M059J (cell line): ENCODE measurements around the gene C4B. TPM values are rescaled to one million over a fixed set of nuclear protein-coding genes. Genes with fewer than 3 reads are reported as not detected.
"Not testable (repeated sequence)": the region's sequence is repeated elsewhere in the genome, so short reads cannot be mapped to it uniquely, and the experiment has no call there.

Experiments used
- DNase-seq: peaks from one replicate; pipeline ENCODE4 v3.0.0-alpha.2; 2012; ENCODE audit warnings: low read depth
- total RNA-seq: library from RNA; depleted of rRNA; stranded (reverse); fragments of >200 nt; shearing (Covaris generic); gene quantifications from 2 replicates; pipeline ENCODE4 v1.2.3, GENCODE V29; 2014

C4B gene
- total RNA-seq, 1 experiment from 2014 or later = 3.0 TPM

DNA sequence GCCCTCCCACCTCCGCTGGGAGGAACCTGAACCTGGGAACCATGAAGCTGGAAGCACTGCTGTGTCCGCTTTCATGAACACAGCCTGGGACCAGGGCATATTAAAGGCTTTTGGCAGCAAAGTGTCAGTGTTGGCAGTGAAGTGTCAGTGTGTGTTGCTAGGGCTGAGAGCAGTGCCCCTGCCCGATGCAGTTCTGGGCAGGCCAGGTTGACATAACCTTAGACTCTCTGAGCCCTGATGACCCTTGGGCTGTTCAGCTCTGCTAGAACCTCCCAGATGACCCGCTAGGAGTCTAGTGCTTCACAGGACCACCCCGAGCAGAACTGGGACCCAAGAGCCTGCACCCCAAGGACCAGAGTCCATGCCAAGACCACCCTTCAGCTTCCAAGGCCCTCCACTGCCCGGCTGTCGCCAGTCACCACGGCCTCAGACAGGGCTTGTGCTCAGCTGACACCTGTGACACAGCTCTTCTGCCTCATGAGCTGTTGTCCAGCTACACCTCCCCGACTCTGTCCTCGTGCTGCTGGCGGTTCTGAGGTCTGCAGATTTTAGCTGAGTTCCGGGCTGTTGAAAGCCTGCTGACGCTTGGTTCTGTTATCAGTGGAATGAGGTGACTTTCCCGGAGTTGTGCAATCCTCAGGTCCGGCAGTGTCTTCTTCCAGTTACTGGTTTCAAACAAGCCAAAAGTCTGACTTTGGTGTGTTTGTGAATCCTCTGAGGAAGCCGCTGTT is 20.9 kb downstream of the C4B start:
- not testable (repeated sequence) for DNase-seq

DNA sequence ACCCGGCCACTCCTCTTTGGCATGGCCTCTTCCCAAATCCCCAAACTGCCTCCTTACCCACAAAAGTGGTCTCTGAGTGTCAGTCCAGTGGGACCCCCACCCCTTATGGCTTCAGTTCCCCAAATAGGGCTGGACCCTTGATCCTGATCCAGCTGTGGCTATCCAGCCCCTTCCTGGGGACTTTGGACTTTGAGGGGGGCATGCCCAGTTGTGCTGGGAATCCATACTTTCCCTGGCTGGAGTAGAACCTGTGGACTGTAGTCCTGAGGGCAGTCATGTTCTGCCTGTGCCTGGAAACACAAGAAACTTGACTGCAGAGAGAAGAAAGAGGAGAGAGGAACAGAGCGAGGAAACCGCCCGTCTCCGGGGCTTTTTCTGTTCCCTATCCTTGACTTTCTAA is 22.5 kb downstream of the C4B start:
- not testable (repeated sequence) for DNase-seq

DNA sequence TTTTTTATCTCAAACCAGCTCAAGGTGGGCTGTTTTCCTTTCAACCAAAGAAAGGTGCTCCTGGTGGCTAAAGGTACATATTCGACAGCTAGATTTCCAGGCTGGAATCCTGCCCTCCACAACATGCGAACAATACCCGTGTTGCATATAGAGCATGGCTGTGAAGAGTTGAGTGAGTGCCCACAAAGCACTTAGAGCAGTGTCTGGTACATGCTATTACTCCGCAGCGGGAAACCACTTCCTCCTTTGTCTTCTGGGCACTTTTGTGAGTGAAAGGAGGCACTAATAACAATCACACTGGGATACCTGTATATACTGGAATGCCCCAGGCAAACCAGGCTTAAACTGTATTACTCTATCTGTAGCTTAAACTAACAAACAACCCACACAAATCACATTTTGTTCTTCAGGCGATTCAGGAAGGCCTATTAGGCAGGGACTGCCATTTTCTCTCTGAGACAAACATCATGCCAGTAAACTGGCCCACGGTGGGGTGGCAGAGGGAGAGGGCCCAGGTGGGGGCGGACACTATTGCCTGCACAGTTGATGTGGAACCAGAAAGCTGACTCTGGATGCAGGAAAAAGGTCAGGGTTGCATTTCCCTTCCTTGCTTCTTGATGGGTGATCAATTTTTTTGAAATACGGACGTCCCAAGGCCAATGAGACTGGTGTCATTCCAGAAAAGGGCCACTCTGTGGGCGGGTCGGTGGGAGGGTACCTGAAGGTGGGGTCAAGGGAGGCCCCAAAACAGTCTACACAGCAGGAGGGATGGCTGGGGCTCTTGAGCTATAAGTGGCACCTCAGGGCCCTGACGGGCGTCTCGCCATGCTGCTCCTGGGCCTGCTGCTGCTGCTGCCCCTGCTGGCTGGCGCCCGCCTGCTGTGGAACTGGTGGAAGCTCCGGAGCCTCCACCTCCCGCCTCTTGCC is 23.3 kb downstream of the C4B start, which contains the start of gene CYP21A2:
Gene CYP21A2 (plus strand): TSS at position 818 of the 927 bp plus-strand sequence. CDS start 8 bp downstream, at position 826.
- DNase-seq = not testable (repeated sequence)

DNA sequence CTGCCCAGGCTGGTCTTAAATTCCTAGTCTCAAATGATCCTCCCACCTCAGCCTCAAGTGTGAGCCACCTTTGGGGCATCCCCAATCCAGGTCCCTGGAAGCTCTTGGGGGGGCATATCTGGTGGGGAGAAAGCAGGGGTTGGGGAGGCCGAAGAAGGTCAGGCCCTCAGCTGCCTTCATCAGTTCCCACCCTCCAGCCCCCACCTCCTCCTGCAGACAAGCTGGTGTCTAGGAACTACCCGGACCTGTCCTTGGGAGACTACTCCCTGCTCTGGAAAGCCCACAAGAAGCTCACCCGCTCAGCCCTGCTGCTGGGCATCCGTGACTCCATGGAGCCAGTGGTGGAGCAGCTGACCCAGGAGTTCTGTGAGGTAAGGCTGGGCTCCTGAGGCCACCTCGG is 24.3 kb downstream of the C4B start:
- not testable (repeated sequence) for DNase-seq

DNA sequence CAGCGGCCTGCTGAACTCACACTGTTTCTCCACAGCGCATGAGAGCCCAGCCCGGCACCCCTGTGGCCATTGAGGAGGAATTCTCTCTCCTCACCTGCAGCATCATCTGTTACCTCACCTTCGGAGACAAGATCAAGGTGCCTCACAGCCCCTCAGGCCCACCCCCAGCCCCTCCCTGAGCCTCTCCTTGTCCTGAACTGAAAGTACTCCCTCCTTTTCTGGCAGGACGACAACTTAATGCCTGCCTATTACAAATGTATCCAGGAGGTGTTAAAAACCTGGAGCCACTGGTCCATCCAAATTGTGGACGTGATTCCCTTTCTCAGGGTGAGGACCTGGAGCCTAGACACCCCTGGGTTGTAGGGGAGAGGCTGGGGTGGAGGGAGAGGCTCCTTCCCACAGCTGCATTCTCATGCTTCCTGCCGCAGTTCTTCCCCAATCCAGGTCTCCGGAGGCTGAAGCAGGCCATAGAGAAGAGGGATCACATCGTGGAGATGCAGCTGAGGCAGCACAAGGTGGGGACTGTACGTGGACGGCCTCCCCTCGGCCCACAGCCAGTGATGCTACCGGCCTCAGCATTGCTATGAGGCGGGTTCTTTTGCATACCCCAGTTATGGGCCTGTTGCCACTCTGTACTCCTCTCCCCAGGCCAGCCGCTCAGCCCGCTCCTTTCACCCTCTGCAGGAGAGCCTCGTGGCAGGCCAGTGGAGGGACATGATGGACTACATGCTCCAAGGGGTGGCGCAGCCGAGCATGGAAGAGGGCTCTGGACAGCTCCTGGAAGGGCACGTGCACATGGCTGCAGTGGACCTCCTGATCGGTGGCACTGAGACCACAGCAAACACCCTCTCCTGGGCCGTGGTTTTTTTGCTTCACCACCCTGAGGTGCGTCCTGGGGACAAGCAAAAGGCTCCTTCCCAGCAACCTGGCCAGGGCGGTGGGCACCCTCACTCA is 25.0 kb downstream of the C4B start:
- DNase-seq = not testable (repeated sequence)

DNA sequence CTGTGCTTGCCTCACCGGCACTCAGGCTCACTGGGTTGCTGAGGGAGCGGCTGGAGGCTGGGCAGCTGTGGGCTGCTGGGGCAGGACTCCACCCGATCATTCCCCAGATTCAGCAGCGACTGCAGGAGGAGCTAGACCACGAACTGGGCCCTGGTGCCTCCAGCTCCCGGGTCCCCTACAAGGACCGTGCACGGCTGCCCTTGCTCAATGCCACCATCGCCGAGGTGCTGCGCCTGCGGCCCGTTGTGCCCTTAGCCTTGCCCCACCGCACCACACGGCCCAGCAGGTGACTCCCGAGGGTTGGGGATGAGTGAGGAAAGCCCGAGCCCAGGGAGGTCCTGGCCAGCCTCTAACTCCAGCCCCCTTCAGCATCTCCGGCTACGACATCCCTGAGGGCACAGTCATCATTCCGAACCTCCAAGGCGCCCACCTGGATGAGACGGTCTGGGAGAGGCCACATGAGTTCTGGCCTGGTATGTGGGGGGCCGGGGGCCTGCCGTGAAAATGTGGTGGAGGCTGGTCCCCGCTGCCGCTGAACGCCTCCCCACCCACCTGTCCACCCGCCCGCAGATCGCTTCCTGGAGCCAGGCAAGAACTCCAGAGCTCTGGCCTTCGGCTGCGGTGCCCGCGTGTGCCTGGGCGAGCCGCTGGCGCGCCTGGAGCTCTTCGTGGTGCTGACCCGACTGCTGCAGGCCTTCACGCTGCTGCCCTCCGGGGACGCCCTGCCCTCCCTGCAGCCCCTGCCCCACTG is 25.9 kb downstream of the C4B start:
- not testable (repeated sequence) for DNase-seq

DNA sequence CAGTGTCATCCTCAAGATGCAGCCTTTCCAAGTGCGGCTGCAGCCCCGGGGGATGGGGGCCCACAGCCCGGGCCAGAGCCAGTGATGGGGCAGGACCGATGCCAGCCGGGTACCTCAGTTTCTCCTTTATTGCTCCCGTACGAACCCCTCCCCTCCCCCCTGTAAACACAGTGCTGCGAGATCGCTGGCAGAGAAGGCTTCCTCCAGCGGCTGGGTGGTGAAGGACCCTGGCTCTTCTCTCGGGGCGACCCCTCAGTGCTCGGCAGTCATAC is 26.4 kb downstream of the C4B start:
- DNase-seq = not testable (repeated sequence)

DNA sequence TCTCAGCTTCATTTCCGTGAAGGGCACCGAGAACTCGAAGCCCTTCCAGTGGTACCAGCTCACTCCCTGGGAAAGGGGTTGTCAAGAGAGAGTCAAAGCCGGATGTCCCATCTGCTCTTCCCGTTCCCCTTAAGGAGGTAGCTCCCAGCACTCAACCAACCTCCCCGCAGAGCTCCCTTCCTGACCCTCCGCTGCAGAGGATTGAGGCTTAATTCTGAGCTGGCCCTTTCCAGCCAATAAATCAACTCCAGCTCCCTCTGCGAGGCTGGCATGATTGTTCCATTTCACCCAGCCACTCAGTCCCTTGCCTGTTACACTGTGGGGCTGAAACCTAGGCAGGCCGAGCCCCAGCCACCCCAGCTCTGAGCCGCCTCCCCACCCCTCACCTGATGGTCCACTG is 26.8 kb downstream of the C4B start:
- not testable (repeated sequence) for DNase-seq

DNA sequence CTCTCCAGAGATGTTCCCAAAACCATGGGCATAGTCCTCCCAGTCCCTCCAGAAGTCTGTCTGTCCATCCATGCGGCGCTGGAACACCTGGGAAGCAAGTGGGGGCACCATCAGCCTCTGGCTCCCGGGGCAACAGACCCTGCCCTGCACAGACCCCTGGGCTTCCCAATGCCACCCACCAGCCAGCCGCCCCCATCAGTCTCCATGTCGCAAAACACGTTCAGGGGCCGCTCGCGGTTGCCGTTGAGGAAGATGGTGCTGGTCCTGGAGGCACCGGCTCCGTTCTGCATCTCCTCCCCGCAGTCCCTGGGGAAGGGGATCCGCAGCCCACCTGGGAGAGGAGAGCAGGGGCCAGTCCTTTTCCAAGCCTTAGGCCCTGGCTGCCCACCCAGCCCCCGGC is 27.7 kb downstream of the C4B start:
- not testable (repeated sequence) for DNase-seq

DNA sequence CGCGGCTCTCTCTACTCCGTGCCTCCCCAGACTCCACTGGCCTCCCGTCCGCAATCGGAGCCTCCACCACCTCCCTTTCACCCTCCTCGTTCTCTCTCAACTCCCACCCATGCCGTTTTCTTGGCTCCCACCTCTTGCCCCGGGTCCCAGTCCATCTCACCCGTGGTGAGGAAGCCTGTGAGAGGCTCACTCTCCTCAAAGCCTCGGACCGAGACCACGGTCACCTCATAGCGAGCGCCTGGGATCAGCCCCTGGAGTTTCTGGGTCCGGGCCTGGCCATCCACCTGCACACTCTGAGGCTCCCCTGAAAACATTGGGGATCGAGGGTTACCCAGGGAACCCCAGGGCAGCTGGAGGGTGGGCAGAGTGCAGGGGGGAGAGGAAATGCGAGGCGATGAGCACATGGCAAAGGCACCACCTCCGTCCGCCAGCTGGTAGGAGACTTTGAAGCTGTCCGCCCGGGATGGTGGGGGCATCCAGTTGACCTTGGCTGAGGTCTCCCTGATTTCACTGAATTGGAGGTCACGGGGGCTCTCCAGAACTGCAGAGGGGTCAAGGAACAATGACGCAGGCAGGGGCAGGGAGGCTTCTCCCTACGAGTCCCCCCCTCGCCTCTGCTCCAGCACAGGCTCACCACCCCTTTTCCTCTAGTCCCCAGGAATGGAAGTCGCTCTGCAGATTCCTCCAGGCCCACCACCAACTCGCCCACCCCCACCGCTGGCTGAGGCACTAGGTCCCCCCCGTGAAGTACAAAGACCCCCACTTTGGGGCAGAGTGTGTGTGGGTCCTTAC is 29.2 kb downstream of the C4B start:
- not testable (repeated sequence) for DNase-seq

DNA sequence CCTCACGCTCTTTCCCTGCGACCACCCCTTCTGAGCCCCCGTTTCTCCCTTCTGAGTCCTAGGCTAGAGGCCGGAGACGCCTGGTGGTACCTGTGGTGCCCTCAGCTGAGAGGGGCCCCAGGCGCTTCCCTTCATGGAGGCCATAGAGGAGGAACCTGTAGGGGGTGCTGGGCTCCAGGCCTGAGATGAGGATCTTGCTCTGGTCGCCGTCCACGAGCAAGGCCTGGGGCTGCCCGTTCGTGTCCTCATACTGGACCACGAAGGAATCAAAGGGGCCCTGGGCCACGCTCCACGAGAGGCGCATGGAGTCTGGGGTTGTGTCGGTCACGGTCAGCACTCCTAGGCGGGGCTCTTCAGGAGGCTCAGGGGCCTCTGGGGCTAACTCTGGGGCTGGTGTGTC is 30.3 kb downstream of the C4B start:
- not testable (repeated sequence) for DNase-seq

DNA sequence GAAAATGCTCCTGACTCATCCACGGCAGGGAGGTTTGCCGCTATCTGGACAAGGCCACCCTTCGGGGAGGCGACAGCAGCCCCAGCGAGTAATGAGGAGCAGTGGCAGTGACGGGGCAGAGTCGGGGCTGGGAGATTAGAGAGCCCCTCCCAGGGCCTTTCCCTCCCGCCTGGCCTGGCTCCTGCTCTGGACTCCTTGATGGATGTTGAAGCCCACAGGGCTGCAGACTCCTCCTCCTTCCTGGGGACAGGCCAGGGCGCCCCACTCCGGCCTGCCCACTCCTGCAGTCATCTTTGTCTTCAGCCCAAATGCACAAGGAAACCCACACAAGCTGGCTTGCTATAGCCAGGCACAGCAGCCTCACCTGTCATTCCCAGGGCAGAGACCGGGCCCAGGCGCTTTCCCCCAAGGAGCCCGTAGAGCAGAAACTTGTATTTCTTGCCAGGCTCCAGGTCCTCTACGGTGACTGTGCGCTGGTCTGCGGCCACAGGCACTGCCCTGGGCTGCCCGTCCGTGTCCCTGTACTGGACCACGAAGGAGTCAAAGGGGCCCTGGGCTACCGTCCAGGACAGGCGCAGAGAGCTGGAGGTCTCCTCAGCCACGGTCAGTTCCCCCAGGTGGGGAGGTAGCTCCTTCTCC is 31.3 kb downstream of the C4B start:
- no peak for DNase-seq

DNA sequence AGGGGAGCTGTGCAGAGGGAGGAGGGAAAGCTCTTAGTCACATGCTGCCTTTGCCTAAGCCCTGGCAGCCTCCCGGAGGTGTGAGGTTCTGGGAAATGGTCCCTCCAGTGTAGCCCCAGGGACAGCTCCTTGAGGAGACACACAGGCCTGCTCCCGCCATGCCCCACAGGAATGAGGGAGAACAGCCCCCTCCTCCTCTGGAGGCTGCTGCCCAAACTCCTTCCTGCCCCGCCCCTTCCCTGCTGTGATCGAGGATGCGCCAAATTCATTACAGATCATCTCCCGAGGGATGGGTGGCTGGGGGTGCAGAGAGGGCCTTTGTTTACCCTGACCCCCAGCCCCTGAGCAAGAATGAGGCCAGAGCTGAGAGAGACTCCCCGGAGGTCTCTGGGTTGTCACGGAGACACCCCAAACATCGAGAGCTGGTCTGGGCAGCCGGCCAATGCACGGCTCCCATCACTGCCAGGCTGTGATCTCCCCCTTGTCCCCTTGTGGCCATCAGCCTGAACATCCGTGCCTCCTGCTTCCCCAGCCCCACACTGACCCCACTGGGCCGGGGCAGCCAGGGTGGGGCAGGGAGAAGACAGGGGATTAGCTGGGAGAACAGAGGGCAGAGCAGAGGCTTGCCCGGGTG is 32.0 kb downstream of the C4B start:
- DNase-seq = peak; percentile 72

DNA sequence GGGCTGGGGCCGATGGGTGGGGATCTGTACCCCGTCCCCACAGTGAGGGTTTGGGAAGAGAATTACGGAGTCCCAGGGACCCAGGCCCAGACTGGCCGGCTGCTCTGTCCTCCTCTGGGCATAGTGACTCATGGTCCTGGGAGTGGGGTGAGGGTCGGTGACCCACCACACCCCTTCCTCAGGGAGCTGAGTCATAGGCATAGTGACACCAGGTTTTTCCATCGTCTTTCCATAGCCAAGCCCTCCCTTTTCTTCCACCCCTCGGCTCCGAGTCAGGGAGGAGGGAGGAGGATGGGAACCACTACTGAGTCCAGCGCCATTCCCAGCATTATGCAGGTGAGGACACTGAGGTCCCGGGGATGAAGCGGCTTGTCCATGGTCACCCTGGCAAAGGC is 32.5 kb downstream of the C4B start:
- peak; percentile 77 for DNase-seq

DNA sequence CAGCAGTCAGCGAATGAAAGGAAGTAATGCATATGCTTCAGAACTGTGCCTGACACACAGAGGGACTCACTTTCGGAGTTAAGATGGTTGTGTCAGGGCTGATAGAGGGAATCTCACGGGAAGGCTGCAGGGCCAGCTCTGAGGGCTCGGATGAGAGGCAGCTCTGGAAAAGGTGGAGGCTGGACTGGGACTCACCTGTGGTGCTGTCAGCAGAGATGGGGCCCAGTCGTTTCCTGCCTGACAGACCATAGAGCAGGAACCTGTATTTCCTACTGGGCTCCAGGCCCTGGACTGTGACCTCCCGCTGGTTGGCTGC is 32.9 kb downstream of the C4B start:
- DNase-seq = no peak

DNA sequence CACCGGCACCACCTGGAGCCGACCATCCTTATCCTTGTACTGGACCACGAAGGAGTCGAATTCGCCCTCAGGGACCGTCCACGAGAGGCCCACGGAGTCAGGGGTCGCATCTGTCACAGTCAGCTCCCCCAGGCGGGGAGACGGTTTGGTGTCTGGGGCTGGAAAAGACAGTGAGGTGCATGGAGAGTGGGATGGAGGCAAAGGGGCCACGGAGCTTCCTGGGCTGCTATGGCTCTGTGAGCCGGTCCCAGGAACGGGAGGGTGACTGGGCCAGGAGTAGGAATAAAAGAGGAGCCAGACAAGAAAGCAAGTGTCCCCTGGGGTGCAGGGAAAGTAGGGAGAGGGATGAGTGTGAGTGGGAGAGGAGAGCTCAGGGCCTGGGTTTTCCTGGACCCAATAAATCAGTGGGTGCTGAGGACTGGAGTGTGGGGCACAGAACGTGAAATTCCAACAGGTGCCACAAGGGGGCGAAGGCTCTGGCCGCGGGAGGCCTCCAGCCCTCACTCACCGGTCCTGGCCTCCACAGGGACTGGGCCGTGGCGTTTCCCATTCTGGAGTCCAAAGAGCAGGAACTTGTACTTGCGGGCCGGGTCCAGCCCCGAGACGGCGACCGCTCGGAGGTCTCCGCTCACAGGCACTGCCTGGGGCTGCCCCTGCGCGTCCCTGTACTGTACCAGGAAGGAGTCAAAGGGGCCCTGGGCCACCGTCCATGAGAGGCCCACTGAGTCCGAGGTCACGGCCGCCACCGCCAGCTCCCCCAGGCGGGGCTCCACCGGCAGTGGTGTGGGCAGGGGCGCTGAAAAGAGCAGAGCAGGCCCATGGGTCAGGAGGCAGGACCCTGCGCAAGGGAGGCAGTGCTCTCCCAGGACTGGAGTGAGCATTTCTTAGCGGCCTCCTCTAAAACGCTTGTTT is 33.5 kb downstream of the C4B start:
- DNase-seq = peak; percentile 62

DNA sequence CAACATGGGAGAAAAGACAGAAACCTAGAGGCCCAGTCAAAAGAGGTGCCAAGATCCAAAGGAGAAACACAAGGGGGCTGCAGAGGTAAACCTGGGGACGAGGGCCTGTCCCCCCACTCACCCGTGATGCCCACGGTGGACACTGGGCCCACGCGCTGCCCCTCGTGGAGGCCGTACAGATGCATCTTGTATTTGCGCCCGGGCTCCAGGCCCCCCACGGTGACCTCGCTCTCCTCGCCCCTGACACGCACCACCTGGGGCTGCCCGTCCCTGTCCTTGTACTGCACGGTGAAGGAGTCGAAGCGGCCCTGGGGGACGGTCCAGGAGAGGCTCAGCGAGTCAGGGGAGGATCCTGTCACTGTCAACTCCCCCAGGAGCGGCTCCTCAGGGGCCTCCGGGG is 34.6 kb downstream of the C4B start:
- DNase-seq = not testable (repeated sequence)

DNA sequence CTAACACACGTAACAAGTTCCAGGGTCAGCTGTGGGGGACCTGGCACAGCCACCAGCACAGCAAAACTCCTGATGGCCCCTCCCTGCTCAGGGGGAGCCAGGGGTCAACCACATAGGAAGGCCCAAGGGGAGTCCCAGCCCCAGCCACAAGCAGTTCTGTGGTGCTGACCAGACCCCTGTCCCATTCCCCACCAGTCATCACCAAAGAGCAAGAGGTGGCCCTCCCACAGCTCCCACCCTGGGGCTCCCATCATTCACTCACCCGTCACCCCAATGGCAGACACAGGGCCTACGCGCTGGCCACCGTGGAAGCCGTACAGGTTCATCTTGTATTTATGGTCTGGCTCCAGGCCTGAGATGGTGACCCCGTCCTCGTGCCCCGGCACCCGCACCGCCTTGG is 35.1 kb downstream of the C4B start:
- not testable (repeated sequence) for DNase-seq
